NCI-H128 (cell line): ENCODE measurements around the gene ZBTB32.

Experiments
- DNase-seq: peaks from one replicate; lab custom pipeline; 2025; ENCODE audit not compliant: unreplicated experiment; lab: John Stamatoyannopoulos, UW

The ZBTB32 gene

GRCh38 chr19:35693835-35694599, 10.3 kb upstream of the ZBTB32 start:
- DNase-seq = peak; percentile 91

GRCh38 chr19:35695895-35696422, 8.4 kb upstream of the ZBTB32 start:
- no peak for DNase-seq

DNA sequence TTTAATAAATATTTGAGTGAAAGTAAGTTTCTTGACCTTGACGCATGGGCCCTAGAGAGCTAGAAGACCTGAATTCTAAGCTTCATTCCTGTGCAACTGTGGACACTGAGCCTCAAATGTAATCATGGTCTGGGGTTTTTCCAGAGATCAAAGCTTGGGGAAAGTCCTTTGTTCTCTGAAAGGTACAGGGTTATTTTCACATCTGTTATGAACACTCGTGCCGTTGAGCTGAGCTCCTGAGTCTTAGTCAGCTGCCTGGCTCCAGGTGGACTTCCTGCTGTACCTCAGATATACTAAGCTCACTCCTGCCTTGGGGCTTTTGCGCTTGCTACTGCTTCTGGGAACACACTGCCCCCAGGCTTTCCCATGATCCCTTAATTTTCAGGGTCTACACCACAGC, 7.5 kb upstream of the ZBTB32 start:
- no peak for DNase-seq

DNA sequence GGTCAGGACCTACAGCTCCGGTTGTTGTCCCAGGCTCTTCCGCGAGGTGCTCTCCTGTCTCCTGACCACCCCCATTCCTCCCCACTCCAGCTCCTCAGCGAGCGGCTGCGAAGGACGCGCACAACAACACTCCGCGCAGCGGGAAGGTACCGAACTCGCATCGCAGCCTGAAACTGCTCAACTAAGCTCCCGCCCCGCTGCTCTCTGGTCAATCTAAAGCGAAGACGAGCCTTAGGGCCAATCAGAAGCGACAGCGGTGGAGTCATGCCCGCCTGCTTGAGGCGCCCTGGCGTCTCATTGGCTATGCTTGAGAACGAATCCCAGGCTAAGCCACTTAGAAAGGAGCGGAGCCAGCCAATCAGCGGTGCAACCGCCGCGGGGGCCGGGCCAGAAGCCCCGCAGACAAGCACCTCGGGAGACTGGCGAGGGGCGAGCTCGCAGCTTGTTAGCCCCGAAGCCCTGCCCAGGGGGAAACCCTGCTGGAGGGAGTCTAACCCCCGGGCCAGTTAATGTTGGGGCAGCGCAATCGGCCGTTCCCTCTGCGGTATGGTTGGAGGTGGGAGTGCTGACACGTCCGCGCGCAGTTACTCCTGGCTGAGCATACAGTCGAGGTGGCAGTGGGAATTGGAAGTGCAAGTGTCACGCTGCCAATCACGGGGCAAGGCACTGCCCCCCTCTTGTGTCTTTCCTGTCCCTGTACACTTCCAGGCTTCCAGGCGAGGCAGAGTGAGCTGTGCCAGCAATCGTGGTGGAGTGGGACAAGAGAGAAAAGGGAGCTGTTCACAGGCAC, 1.9 kb upstream of the ZBTB32 start:
- peak; percentile 98 for DNase-seq

DNA sequence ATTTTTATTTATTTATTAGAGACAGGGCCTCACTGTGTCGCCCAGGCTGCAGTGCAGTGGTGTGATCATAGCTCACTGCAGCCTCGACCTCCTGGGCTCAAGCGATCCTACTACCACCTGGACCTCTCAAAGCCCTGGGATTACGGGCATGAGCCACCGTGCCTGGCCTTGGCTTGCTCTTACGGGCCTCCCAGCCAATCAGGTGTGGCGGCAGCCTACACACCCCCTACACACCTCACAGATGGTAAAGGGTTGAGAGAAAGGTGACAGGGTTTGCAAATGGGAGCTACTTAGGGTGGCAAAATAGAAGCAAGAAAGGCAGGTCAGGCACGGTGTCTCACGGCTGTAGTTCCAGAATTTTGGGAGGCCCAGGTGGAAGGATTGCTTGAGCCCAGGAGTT, 1.0 kb upstream of the ZBTB32 start:
- no peak for DNase-seq

GRCh38 chr19:35708391-35708790, 4.0 kb downstream of the ZBTB32 start:
- DNase-seq = no peak

- DNase-seq = no peak
These were observed 6.7 kb downstream of the ZBTB32 start for GRCh38 chr19:35710784-35711723.

GRCh38 chr19:35712567-35713505, 8.5 kb downstream of the ZBTB32 start:
- DNase-seq = no peak

GRCh38 chr19:35713506-35713850, 9.1 kb downstream of the ZBTB32 start:
- DNase-seq = no peak

- DNase-seq = no peak
These were observed 9.6 kb downstream of the ZBTB32 start for GRCh38 chr19:35713904-35714495.

DNA sequence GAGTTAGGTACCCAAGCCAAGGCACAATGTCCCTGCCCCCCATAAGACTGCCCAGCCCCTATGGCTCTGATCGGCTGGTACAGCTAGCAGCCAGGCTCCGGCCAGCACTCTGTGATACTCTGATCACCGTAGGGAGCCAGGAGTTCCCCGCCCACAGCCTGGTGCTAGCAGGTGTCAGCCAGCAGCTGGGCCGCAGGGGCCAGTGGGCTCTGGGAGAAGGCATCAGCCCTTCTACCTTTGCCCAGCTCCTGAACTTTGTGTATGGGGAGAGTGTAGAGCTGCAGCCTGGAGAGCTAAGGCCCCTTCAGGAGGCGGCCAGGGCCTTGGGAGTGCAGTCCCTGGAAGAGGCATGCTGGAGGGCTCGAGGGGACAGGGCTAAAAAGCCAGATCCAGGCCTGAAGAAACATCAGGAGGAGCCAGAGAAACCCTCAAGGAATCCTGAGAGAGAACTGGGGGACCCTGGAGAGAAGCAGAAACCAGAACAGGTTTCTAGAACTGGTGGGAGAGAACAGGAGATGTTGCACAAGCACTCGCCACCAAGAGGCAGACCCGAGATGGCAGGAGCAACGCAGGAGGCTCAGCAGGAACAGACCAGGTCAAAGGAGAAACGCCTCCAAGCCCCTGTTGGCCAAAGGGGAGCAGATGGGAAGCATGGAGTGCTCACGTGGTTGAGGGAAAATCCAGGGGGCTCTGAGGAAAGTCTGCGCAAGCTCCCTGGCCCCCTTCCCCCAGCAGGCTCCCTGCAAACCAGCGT, 10.4 kb downstream of the ZBTB32 start:
- no peak for DNase-seq

DNA sequence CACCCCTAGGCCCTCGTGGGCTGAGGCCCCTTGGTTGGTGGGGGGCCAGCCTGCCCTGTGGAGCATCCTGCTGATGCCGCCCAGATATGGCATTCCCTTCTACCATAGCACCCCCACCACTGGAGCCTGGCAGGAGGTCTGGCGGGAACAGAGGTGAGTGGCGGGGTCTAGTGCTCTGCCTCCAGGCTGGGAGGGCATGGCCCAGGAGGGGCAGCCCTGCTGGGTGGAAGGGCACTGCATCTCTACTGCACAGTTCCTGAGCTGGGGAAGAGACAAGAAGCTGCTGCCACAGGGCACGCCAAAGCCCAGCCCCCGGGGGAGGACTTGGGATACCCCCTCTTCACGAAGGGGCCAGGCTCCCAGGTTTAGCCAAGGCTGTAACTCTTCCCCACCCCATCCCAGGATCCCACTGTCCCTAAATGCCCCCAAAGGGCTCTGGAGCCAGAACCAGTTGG, 11.0 kb downstream of the ZBTB32 start:
- no peak for DNase-seq

DNA sequence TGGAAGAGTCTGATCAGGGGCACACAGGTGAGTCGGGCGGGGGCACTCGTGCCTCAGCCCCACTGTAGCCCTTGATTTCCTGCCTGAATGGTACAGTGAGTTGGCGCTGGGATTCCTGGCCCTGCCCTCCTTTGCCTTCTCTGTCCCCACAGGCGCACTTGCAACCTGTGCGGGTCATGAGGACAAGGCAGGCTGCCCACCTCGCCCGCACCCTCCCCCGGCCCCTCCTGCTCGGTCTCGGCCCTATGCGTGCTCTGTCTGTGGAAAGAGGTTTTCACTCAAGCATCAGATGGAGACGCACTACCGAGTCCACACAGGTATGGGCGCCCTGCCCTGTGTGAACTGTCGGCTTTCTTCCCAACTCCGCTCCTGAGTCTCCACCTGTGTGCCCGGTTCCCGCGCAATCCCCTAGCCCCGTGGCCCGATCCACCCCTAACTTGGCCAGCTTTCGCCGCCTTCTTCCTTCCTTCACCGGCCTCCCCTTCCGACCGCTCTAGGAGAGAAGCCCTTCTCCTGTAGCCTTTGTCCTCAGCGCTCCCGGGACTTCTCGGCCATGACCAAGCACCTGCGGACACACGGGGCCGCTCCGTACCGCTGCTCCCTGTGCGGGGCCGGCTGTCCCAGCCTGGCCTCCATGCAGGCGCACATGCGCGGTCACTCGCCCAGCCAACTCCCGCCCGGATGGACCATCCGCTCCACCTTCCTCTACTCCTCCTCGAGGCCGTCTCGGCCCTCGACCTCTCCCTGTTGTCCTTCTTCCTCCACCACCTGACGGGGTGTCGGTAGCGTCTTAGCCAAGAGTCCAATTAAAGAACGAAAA, 11.8 kb downstream of the ZBTB32 start:
- DNase-seq = no peak

DNA sequence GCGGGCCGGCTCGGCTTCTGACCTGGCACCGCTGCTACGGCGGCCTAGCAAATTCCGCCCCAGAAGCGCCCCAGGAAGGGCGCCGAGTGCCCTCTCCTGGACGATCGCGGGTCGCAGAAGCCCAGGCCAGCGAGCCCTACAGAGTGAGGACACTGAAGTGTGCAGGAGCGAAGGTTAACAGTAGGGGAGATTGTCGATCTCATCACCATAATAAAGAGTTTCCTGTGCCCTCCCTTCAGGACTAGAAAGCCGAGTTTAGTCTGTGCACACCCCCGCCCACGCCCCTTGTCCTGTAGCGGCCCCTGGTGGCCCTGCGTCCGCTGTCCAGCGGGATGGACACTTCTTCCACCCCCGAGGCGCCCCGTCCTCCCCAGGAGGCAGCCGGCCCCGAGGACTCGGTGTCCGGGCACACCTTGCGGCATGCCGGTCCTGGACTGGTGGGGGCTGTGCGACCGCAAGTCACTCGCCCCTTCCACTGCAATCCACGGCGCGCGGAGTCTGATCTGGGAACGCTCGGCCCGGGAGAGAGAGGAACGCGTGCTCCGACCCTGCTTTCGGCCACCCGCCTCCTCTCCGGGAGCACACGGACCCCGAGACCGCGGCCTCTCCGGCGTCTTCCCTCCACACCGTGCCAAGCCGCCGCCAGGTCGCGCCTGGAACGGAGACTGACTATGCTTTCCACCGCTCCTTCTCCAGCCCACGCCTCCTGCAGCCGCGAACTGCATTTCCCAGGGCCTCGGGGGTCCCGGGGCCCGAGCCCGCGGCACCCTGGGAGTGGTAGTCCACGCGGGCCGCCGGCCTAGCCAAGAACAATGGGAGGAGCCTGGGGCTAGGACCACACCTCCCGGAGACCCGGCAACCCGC, 12.7 kb downstream of the ZBTB32 start:
- peak; percentile 80 for DNase-seq

- DNase-seq = peak; percentile 88
These were observed 13.4 kb downstream of the ZBTB32 start, which contains the start of gene KMT2B for GRCh38 chr19:35717665-35718344. TSS of gene KMT2B (plus strand) at chr19:35718003. CDS start at chr19:35718019, 16 bp downstream.

DNA sequence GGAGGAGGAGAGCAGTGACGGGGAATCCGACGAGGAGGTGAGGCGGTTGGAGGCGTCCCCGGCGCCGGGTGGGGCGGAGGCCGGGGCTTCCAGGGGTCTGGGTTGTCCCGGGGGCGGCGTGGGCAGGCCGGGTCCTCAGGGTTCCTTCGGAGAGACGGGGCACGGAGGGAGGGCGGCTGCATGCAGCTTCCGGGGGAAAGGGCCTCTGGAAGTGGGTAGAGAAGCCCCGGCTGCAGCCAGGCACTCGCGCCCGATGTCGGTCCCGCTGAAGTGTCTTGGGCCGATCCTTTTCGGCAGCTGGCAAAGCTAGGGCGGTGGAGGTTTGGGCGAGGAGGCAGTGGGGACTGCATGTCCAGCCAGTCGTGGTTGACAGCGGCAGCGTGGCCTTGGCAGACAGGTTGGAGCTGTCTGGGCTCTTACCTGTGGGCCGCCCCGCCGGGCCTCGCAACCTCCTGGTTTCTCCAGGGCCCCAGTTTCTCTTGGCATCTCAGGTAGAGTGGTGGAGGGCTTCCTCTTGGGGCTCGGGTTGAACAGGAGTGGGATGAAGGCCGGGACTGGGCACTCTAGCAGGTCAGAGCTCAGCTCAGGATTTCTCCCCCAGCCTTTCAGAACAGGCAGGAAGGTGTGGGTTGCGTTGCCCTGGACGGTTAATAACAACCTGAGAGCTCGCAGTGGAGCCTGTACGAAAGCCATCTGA, 14.1 kb downstream of the ZBTB32 start:
- DNase-seq = no peak
